ENCODE measurements around the gene TTLL5. TPM values are rescaled to one million over a fixed set of nuclear protein-coding genes. Genes with fewer than 3 reads are reported as not detected.
"Not testable (repeated sequence)": the region's sequence is repeated elsewhere in the genome, so short reads cannot be mapped to it uniquely, and the experiment has no call there.

Gene TTLL5
- total RNA-seq, 4 donors from 2014 or later, result 14.2 to 27.1 (median 21.2) TPM

DNA sequence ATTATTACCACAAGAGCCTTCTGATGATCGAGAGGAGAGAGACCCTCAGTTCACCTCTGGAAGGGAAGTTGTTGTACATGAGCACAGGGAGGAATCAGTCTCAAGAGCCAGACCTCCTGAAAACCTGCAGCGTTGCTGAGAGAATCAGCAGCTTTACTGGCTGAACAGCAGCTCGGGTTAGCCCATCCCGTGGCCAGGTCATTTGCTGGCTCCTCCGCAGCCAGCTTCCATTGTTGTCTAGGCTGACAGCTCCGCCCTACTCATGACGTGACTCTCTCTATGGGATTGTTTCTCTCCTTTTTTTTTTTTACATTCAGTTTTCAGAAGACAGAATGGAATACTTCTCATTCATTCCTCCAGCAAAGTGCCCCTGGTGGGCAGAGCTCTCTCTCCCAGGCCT lies 250.8 kb downstream of the TTLL5 start:
- Histone ChIP-seq H3K27me3 (no peaks in the 10 kb centered on the region), H3K27ac (no peak overlapping the region), H3K36me3 (peaks cover 0 to 9% (median 0%) of the 10 kb centered on the region in 3 donors), H3K4me3 (no peak overlapping the region), H3K9me3 (no peaks in the 10 kb centered on the region), H3K4me1 (peaks cover 0 to 3% (median 0%) of the 10 kb centered on the region in 3 donors)
- intact Hi-C loops (cut with DNase I), result no loop called here
- 64 to 67% methylated on average over 7 of the region's 7 CpGs for WGBS, 2 donors
- no peak for DNase-seq
- TF ChIP-seq POLR2A (IDR thresholded peaks at IDR 0.05), result no peak
- TF ChIP-seq, protein P1, sequence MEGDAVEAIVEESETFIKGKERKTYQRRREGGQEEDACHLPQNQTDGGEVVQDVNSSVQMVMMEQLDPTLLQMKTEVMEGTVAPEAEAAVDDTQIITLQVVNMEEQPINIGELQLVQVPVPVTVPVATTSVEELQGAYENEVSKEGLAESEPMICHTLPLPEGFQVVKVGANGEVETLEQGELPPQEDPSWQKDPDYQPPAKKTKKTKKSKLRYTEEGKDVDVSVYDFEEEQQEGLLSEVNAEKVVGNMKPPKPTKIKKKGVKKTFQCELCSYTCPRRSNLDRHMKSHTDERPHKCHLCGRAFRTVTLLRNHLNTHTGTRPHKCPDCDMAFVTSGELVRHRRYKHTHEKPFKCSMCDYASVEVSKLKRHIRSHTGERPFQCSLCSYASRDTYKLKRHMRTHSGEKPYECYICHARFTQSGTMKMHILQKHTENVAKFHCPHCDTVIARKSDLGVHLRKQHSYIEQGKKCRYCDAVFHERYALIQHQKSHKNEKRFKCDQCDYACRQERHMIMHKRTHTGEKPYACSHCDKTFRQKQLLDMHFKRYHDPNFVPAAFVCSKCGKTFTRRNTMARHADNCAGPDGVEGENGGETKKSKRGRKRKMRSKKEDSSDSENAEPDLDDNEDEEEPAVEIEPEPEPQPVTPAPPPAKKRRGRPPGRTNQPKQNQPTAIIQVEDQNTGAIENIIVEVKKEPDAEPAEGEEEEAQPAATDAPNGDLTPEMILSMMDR (IDR thresholded peaks at IDR 0.05), result no peak

DNA sequence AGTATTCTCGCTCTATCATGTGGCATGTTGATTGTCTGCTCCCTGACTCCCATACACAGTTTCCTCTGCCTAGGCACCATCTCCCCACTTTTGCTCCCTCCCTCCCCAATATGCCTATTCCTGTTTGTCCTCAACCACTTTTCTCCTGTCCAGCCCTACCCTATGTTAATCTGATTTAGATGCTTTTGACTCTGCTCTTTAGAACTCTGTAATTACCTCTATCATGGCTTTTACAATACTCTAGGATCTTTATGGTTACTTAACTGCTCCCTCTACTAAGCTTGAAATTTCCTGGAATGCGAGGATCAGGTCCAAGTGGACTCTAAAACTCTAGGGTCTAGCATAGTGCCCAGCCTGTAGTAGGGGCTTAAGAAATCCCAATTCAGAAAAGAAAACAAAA lies 252.1 kb downstream of the TTLL5 start:
- TF ChIP-seq, protein P1 (IDR thresholded peaks at IDR 0.05), result no peak
- TF ChIP-seq POLR2A (IDR thresholded peaks at IDR 0.05), result no peak
- Histone ChIP-seq H3K27ac (no peak overlapping the region), H3K4me1 (no peaks in the 10 kb centered on the region), H3K4me3 (no peak overlapping the region), H3K27me3 (no peaks in the 10 kb centered on the region), H3K36me3 (peaks cover 0 to 15% (median 0%) of the 10 kb centered on the region in 3 donors), H3K9me3 (no peaks in the 10 kb centered on the region)
- no peak for DNase-seq
- 94 to 100% methylated on average over 2 of the region's 2 CpGs for WGBS, 2 donors
- intact Hi-C loops (cut with DNase I), result no loop called here

DNA sequence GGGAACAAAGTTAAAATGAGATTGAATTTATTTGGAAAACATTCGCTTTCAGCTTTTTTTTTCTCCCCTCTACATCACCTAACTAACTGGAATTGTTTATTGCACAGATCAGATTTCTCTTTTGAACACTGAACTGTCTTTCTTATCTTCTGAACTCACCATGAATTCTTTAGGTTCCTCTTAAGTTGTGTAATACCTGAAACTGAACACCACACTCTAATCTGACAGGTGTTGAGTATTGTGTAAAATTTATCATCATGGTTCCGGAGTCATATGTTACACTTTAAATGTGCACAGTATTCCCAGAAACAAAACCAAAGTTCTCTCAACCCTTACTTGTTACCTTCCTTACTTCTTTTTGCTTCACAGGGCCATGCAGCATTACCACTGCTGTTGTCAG lies 254.0 kb downstream of the TTLL5 start:
- intact Hi-C loops (cut with DNase I), result no loop called here
- 90 to 94% methylated on average over 2 of the region's 2 CpGs for WGBS, 2 donors
- Histone ChIP-seq H3K4me1 (no peaks in the 10 kb centered on the region), H3K4me3 (no peak overlapping the region), H3K27me3 (no peaks in the 10 kb centered on the region), H3K9me3 (no peaks in the 10 kb centered on the region), H3K27ac (no peak overlapping the region), H3K36me3 (peaks cover 0 to 15% (median 0%) of the 10 kb centered on the region in 3 donors)
- no peak for TF ChIP-seq POLR2A (IDR thresholded peaks at IDR 0.05)
- TF ChIP-seq, protein P1 (IDR thresholded peaks at IDR 0.05), result no peak
- DNase-seq, result no peak

DNA sequence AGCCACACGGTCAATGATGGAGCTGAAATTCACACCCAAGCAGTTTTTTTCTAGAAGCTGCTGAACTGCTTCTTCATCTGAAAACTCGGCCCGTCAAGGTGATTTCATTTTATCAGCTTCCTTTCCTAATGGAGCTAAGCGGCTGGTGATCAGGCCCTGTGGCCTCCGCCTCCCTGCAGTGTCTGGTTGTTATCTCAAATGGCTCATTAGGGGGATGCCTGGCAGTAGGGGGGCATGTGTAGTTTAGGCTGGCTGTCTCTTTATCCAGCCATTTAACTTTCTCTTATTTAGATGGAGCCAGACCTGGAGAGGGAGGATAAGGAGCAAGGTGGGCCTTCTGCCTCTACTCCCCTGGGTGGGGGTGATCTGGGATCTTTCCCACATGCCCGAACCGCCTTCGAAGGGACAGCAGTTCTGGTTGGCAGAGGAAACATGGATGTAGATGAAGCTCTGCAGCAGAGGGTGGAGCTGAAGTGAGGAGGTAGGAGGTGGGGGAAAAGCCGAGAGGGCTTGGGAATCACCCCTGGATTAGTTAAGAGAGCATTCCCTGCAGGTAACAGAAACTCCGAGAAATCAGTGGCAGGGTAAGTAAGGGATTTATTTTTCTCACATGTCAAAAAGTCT lies 256.4 kb downstream of the TTLL5 start:
- intact Hi-C loops (cut with DNase I), result no loop called here
- 89 to 91% methylated on average over 5 to 10 of the region's 10 CpGs for WGBS, 2 donors
- peaks cover 0 to 15% (median 0%) of the 10 kb centered on the region in 3 donors for H3K36me3 ChIP-seq
- H3K27ac ChIP-seq, result no peak overlapping the region
- DNase-seq, result no peak
- no peak overlapping the region for H3K4me3 ChIP-seq
- H3K4me1 ChIP-seq, result no peaks in the 10 kb centered on the region
- H3K27me3 ChIP-seq, result no peaks in the 10 kb centered on the region
- H3K9me3 ChIP-seq, result no peaks in the 10 kb centered on the region
- TF ChIP-seq POLR2A (IDR thresholded peaks at IDR 0.05), result no peak
- TF ChIP-seq, protein P1 (IDR thresholded peaks at IDR 0.05), result no peak

DNA sequence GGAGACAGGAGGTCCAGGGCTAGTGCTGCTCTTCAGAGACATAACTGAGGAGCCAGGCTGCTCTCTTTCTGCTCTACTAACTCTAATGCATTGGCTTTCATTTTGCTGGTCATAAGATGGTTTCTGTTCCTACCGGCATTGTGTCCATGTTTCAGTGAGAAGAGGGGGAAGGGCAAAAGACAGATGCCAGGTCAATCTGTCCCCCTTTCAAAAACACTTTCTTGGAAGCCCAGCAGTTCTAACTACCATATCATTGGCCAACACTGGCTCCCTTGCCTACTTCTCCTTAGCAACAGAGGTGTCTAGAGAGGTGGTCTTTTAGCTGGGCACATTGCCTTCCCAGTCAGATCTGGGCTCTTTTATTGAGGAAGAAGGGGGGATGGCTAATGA lies 256.9 kb downstream of the TTLL5 start:
- Histone ChIP-seq H3K4me3 (no peak overlapping the region), H3K36me3 (peaks cover 0 to 15% (median 0%) of the 10 kb centered on the region in 3 donors), H3K4me1 (no peaks in the 10 kb centered on the region), H3K27ac (no peak overlapping the region), H3K9me3 (no peaks in the 10 kb centered on the region), H3K27me3 (no peaks in the 10 kb centered on the region)
- 60 to 80% methylated on average over 1 of the region's 1 CpG for WGBS, 2 donors
- TF ChIP-seq, protein P1 (IDR thresholded peaks at IDR 0.05), result no peak
- TF ChIP-seq POLR2A (IDR thresholded peaks at IDR 0.05), result no peak
- no peak for DNase-seq
- intact Hi-C loops (cut with DNase I), result no loop called here

DNA sequence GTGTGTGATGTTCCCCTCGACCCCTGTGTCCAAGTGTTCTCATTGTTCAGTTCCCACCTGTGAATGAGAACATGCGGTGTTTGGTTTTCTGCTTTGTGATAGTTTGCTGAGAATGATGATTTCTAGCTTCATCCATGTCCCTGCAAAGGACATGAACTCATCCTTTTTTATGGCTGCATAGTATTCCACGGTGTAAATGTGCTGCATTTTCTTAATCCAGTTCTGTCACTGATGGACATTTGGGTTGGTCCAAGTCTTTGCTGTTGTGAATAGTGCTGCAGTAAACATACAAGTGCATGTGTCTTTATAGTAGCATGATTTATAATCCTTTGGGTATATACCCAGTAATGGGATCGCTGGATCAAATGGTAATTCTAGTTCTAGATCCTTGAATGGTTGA lies 259.4 kb downstream of the TTLL5 start:
- H3K9me3 ChIP-seq; H3K27me3 ChIP-seq; H3K4me3 ChIP-seq; intact Hi-C loops (cut with DNase I); H3K27ac ChIP-seq; DNase-seq; H3K4me1 ChIP-seq: not testable (repeated sequence)
- WGBS, 2 donors, result 97 to 98% methylated on average over 4 of the region's 4 CpGs
- H3K36me3 ChIP-seq, result peaks cover 0 to 15% (median 0%) of the 10 kb centered on the region in 3 donors

DNA sequence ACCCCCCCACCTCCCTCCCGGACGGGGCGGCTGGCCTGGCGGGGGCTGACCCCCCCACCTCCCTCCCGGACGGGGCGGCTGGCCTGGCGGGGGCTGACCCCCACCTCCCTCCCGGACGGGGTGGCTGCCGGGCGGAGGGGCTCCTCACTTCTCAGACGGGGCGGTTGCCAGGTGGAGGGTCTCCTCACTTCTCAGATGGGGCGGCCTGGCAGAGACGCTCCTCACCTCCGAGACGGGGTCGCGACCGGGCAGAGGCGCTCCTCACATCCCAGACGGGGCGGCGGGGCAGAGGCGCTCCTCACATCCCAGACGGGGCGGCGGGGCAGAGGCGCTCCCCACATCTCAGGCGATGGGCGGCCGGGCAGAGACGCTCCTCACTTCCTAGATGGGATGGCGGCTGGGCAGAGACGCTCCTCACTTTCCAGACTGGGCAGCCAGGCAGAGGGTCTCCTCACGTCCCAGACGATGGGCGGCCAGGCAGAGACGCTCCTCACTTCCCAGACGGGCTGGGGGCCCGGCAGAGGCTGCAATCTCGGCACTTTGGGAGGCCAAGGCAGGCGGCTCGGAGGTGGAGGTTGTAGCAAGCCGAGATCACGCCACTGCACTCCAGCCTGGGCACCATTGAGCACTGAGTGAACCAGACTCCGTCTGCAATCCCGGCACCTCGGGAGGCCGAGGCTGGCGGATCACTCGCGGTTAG lies 264.2 kb downstream of the TTLL5 start:
- H3K27me3 ChIP-seq; H3K9me3 ChIP-seq; H3K27ac ChIP-seq; DNase-seq; H3K36me3 ChIP-seq; H3K4me1 ChIP-seq; H3K4me3 ChIP-seq; intact Hi-C loops (cut with DNase I): not testable (repeated sequence)
- WGBS, 2 donors, result no CpG with 5 or more reads among the region's 54 CpGs
